NAMALWA (cell line): ENCODE results near the gene OR5B2.
"Not testable (repeated sequence)": the region's sequence is repeated elsewhere in the genome, so short reads cannot be mapped to it uniquely, and the experiment has no call there.

Source experiments
- DNase-seq: peaks from one replicate; pipeline ENCODE4 v3.0.0-alpha.2; 2015; ENCODE audit warnings: low spot score

OR5B2 gene

DNA sequence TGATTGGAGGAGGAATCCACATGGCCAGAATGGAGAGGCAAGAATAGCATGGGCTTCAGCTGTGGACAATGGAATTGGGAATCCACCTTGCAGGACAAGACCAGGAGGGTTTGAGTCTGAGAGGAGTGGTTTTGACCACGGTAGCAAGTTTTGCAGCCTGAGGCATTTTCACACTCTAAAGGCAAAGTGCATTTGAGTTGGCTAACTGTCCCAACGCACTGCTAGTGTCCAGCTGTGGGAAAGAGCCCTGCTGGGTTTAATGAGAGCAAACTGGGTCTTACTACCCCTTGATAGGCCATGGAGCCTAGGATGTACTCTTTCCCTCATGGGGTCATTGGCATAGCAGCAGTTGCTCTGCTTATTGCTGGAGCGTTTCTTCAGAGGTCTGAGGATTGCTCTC lies at the start of gene OR5B2:
TSS of gene OR5B2 (minus strand) at position 101 of the 400 bp plus-strand sequence. CDS start 4,860 bp downstream, outside the sequence.
- DNase-seq, result no peak

DNA sequence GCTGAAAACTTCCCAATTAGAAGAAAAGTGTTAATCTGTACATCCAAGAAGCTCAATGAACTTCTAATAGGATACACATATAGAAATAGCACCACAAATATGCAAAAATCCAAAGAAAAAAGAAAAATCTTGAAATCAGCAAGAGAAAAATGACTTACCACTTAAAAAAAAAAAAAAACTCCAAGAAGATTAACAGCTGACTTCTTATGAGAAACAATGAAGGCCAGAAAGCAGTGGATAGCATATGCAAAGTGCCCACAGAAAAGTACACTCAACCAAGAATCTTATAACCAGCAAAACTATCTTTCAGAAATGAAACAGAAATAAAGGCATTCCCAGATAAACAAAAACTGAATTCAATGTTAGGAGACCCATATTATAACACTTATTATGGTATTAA lies 44.0 kb upstream of the OR5B2 start:
- DNase-seq, result peak; percentile 19

DNA sequence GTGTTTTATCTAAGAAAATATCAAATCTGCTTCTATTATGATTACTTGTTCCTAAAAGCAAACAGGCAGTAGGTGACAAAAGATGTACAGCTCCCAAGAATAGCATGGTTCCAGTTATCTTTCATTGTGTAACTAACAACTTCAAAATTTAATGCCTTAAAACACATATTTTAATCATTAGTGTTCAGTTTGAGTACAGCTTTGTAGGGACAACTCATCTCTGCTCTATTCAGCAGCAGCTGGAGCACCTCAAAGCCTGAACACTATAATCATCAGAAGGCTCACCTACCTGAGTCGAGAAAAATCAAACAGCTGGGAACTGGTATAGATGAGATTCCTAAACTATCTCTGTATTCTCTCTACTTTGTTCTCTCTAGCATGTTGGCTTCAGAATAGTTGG lies 38.4 kb upstream of the OR5B2 start:
- DNase-seq, result no peak

DNA sequence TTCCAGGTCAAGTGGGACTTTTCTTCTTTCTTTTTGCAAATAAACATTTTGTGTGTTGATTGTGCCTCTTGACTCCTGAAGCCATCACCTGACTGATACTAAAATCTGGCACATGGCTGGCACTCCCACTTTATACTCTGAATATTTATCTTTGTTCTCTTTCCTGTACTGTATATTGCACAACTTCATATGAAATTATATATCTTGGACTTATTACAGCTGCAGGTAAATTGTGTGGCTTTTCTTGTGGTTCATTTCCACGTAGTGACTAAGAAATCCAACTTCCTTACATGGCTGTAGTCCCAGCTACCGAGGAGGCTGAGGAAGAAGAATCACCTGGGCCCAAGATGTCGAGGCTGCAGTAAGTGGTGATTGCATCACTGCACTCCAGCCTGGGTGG lies 37.8 kb upstream of the OR5B2 start:
- no peak for DNase-seq

DNA sequence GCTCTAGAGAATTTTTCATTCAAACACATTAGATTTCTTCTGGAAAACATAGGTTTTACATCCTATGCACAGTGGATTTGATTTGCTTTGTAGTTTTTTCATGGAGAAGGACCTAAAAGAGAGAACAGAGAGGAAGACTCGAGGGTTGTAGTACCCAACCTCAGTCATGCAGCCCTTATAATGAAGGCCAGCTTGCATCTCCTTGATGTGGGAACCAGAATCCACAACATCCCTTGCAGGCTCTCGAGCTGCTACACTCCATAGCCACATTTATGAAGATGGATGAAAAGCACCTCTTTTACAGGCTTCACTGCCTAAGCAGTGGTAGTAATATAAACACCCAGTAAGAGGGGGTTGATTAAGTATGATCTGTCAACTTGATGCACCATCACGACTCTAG lies 23.7 kb upstream of the OR5B2 start:
- DNase-seq, result no peak

DNA sequence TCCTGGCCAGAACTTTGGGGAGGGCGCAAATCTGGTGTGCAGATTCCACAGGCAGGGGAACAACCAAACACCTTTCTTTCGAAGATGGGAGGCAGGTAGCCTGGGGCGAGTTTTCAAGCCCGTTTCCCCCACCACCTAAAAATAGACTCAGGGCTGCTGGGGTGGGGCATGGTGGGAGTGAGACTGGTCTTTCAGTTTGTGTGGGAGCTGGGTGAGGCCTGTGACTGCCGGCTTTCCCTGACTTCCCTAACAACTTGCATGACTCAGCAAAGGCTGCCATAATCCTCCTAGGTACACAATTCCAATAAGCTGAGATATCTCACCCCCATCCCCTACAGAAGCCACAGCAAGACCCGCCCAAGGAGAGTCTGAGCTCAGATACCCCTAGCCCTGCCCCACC lies 18.4 kb upstream of the OR5B2 start:
- DNase-seq, result no peak

DNA sequence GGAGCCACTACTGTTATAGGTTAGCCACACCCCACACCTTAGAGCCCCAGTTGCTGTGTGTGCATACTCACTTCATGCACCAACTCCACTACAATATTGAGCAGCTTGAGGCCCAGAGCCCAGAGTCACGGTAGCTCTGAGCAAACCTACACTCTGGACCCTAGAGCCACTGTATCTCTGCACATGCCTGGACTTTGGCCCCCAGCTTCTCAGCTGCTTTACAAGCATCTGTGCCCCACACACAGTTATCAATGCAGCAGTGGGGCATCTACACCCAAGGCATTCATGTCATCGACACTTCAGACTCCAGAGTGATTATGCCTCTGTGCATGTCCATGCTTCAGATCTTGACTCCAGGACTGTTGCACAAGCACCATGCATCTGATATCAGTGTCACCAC lies 16.4 kb upstream of the OR5B2 start:
- DNase-seq, result no peak

DNA sequence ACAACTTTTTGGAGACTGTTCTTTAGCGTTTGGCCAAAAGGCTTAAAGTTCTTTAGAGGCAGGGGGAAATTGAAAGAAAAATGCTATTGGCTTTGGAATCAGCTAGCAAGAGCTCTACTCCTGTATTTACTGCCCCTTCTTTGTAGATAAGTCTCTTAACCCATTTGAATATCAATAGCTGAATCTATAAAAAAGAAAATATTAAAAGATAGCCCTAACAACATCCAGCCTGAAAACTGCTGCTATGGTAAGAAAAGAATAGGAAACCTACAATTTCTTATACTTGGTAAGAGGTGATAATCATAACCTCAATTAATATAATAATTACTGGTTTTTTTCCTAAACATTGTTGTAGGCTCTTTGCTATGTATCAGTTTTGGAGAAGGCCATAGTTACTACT lies 14.2 kb upstream of the OR5B2 start, which contains the start of gene OR5B12:
TSS of gene OR5B12 (minus strand) at position 101 of the 400 bp plus-strand sequence. CDS start 2,085 bp downstream, outside the sequence.
- DNase-seq, result no peak

DNA sequence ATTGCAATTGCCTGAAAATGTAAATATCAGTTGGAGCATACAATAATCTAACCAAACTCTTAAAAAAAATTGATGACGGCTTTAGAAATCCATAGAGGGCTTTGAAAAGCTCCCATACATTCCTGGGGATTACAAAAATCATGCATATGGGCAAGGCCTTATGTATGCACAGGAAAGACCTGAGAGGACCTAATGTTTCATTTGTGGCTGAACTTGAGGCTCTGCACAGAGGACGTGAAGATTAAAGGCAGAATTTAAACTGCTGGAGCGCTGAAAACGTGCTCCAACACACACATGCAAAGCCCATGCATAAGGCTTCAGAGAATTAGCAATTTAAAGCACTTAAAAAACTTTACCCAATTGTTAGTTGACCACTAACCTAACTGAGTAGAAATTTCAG lies 10.6 kb upstream of the OR5B2 start:
- no peak for DNase-seq

DNA sequence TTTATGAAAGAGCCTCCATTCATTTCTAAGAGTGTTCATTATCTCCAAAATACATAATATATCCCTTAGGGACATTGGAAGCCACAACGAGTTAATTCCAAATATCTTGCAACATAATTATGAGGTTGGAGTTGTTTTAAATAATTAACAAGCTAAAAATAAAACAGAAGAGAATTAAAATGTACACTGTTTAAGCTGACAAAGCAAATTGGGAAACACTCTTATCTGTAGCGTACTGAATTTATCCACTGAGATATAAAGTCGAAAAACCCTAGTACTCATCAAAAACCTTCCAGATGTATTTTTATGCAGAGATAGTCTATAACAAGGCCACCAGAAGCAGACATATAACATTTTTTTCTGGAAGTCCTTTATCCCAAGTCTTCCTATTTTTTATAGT lies 6.3 kb upstream of the OR5B2 start:
- no peak for DNase-seq

DNA sequence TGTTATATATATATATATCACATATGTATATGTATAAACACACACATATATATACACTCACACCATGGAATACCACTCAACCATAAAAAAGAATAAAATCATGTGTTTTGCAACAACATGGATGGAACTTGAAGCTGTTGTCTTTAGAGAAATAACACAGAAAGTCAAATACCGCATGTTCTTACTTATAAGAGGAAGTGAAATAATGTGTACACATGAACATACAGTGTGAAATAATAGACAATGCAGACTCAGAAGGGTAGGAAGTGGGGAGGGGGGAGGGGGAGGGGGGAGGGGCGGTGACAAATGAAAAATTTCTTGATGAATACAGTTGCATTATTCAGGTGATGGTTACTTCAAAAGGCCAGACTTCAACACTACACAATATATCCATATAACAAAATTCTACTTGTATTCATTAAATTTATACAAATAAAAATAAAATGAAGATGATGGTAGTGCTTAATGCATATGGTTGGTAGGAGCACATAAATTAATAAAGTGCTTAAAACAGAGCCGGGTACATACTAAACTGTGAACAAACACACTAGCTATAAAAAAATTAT lies 5.8 kb upstream of the OR5B2 start:
- peak; percentile 2 for DNase-seq

DNA sequence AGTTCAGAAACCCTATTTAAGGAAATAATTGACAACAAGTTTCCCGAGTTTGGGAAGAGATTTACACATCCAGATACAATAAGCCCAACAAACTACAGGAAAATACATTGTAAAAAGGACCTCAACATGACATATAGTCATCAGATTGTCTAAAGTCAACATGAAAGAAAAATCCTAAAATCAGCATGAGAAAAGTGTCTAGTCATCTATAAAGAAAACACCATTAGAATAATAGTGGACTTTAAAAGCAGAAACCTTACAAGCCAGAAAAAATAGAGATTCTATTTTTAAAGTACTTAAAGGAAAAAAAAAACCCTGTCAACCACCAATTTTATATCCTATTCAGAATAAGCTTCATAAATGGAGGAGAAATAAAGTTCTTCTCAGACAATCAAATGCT lies 1.4 kb upstream of the OR5B2 start:
- no peak for DNase-seq

DNA sequence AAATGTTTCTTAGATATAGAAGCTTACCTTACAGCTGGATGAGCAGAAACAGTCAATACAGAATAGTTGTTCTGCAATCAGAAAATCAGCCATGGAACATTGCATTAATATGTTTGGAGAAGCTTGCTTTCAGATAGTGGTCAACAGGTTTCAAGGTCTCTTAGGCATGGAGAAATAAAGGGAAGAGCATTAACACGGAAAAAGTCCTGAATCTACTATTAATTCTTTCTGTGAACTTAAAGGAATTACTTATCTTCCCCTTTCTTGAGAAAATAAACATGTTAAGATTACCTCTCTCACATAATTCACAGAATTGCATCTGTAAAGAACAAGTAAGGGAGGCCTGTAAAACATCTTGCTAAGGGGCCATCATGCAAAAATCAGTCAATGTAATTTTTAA lies 21.1 kb downstream of the OR5B2 start, which contains the start of gene OR5B3:
TSS of gene OR5B3 (minus strand) at position 101 of the 400 bp plus-strand sequence. CDS start 3,465 bp downstream, outside the sequence.
- DNase-seq, result no peak

DNA sequence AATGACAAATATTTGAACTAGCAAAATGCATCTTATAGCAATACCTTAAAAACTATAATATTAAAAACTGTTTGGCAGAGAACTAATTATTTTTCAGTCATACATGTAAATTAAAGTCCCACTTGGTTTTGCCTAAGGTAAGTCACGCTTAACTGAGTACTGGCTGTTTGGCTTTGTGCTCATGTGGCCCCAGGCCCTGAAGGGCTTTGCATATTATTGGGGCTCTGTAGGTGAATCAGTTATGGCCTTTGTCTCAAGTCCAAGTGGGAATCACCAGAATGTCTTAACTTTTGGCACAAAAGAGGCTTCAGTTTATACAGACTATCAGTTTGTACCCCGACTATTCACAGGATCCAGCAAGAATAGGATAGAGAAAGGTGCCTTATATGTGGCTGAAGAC lies 28.3 kb downstream of the OR5B2 start:
- DNase-seq, result not testable (repeated sequence)

DNA sequence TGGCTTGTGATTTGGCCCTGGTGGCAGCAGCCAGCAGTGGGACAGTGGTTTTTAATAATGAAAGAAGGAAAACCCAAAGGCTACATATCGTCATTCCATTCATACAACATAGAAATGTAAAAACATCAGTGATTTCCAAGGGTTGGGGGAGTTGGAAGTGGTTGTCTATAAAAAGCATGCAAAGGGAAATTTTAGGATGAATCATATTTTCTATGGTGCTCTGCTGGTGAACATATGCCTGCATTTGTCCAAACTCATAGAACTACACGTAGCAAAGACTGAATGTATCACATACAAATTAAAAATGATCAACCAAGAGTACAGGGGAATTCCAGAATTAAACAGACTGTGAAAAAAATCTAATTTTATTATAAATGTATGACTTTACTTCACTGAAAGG lies 32.3 kb downstream of the OR5B2 start:
- DNase-seq, result no peak

DNA sequence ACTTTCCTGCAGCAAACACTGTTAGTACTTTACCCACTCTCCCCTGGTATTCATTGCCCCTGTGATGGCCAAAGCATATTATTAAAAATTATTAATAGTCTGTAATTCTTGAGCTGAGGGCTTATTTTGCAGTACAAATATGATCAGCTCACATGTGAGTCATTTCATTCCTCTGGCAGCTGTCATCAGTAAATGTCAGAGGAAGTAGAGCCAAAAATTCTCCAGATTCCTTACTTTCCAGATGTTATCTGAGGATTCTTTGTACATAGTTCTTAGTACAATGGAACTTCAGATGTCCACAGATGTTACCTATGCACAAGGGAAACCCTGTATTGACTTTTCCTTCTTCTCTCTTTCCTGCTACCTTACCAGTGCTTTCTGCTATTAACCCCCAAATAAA lies 33.7 kb downstream of the OR5B2 start:
- no peak for DNase-seq

DNA sequence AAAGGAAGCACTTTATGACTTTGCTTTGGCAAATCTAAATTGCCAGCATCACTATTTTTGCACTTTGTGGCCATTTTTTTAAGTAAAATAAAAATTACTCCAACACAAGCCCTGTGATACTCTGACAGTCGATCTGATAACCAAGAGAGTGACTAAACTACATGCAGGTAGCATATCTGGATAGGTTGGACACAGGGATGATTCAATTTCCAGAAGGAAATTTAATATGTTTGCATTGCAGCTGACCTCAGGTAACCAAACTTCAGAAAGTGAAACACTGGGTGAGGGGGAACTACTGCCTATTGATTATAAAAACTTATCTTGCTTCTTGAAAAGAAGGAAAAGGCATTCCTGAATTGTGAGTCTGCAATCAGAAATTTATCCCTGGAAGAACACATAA lies 35.2 kb downstream of the OR5B2 start:
- no peak for DNase-seq

DNA sequence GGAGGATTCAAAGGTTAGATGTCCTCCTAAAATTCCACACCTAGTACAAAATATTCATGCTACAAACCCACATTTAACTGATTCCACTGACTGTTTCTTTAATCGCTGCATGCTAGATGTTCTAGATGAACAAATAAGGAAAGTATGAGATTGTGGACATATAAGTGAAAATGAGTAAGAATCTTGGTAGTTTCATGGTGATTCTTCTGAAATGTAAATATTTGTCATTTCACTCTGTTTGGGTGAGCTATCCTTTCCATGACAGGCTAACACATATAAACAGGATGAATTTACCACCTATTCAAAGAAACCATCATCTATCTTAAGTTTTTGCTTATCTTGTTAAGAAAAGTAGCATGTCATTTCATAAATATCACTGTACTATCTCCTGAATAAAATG lies 36.0 kb downstream of the OR5B2 start:
- DNase-seq, result no peak

DNA sequence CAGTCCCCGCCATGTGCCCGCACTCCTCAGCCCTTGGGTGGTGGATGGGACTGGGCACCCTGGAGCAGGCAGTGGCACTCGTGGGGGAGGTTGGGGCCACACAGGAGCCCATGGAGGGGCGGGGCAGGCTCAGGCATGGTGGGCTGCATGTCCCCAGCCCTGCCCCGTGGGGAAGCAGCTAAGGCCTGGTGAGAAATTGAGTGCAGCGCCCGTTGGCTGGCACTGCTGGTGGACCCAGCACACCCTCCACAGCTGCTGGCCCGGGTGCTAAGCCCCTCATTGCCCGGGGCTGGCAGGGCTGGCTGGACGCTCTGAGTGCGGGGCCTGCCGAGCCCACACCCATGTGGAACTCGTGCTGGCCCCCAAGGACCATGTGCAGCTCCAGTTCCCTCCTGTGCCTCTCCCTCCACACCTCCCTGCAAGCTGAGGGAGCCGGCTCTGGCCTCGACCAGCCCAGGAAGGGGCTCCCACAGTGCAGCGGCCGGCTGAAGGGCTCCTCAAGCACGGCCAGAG lies 37.3 kb downstream of the OR5B2 start:
- no peak for DNase-seq
